Skeletal muscle cell (primary cell): Measurements from ENCODE around the gene CDC6.
A peak's percentile ranks its signal among the peaks of the same experiment; 100 is the strongest.

ENCODE experiments used
- DNase-seq: peaks from one replicate; pipeline ENCODE4 v3.0.0-alpha.2; 2010; ENCODE audit warnings: low read depth
- H3K4me3 ChIP-seq: 2 replicates; pipeline ENCODE4 v1.5.1; 2011; ENCODE audit warnings: low read depth, mild to moderate bottlenecking, control low read depth, low read length, moderate library complexity

The CDC6 gene

GRCh38 chr17:40319651-40320540 lies 32.2 kb downstream of the CDC6 start:
- peak overlapping the region; percentile 96 for H3K4me3 ChIP-seq
- DNase-seq: no peak

- no peak for DNase-seq
Measured at GRCh38 chr17:40320756-40321523, 33.3 kb downstream of the CDC6 start.

GRCh38 chr17:40321524-40321929 lies 33.8 kb downstream of the CDC6 start:
- H3K4me3 ChIP-seq: peak overlapping the region; percentile 27
- no peak for DNase-seq

More at GRCh38 chr17:40320756-40321523, 33.3 kb downstream of the CDC6 start:
- H3K4me3 ChIP-seq: peak overlapping the region; percentile 96

- H3K4me3 ChIP-seq: peak overlapping the region; percentile 27
- no peak for DNase-seq
Measured at GRCh38 chr17:40321961-40322357, 34.3 kb downstream of the CDC6 start.

- peak overlapping the region; percentile 27 for H3K4me3 ChIP-seq
Measured at GRCh38 chr17:40322358-40323315, 35.0 kb downstream of the CDC6 start.

GRCh38 chr17:40323391-40324381 lies 36.0 kb downstream of the CDC6 start:
- no peak overlapping the region for H3K4me3 ChIP-seq
- no peak for DNase-seq

More at GRCh38 chr17:40322358-40323315, 35.0 kb downstream of the CDC6 start:
- no peak for DNase-seq

- DNase-seq: no peak
- H3K4me3 ChIP-seq: no peak overlapping the region
Measured at GRCh38 chr17:40325156-40326013, 37.7 kb downstream of the CDC6 start.

GRCh38 chr17:40326014-40326831 lies 38.5 kb downstream of the CDC6 start:
- DNase-seq: no peak
- H3K4me3 ChIP-seq: no peak overlapping the region

- DNase-seq: no peak
- H3K4me3 ChIP-seq: no peak overlapping the region
Measured at GRCh38 chr17:40326832-40327199, 39.1 kb downstream of the CDC6 start.

- no peak overlapping the region for H3K4me3 ChIP-seq
- no peak for DNase-seq
Measured at GRCh38 chr17:40327244-40327729, 39.6 kb downstream of the CDC6 start.

GRCh38 chr17:40327735-40328385 lies 40.2 kb downstream of the CDC6 start:
- H3K4me3 ChIP-seq: no peak overlapping the region
- DNase-seq: no peak

- no peak overlapping the region for H3K4me3 ChIP-seq
- no peak for DNase-seq
Measured at GRCh38 chr17:40328386-40328766, 40.7 kb downstream of the CDC6 start.

- no peak for DNase-seq
- H3K4me3 ChIP-seq: no peak overlapping the region
Measured at GRCh38 chr17:40329839-40330794, 42.4 kb downstream of the CDC6 start.

GRCh38 chr17:40330850-40331470 lies 43.3 kb downstream of the CDC6 start:
- no peak overlapping the region for H3K4me3 ChIP-seq
- no peak for DNase-seq
